Mucosa of stomach (tissue), 1 donor: Measurements from ENCODE around the gene C18orf63.
"Not testable (repeated sequence)": the region's sequence is repeated elsewhere in the genome, so short reads cannot be mapped to it uniquely, and the experiment has no call there.

ENCODE experiments used
- H3K27me3 ChIP-seq: one replicate; pipeline ENCODE4 v1.7.0; 2013; ENCODE audit warnings: mild to moderate bottlenecking, low read length; ENCODE audit not compliant: control insufficient read depth, insufficient read depth
- H3K36me3 ChIP-seq: one replicate; pipeline ENCODE4 v1.7.0; 2013; ENCODE audit warnings: low read length; ENCODE audit not compliant: control insufficient read depth, insufficient read depth
- H3K4me1 ChIP-seq: one replicate; pipeline ENCODE4 v1.7.0; 2013; ENCODE audit warnings: mild to moderate bottlenecking, low read length; ENCODE audit not compliant: control insufficient read depth, insufficient read depth
- H3K4me3 ChIP-seq: one replicate; pipeline ENCODE4 v1.7.0; 2013; ENCODE audit warnings: low read length
- H3K9ac ChIP-seq: one replicate; pipeline ENCODE4 v1.7.0; 2013; ENCODE audit warnings: mild to moderate bottlenecking, low read length, moderate library complexity
- H3K9me3 ChIP-seq: one replicate; pipeline ENCODE4 v1.7.0; 2013; ENCODE audit warnings: mild to moderate bottlenecking, low read length, moderate library complexity; ENCODE audit not compliant: control insufficient read depth
- donor health status: Pancreatic carcinoma.

C18orf63 gene

DNA sequence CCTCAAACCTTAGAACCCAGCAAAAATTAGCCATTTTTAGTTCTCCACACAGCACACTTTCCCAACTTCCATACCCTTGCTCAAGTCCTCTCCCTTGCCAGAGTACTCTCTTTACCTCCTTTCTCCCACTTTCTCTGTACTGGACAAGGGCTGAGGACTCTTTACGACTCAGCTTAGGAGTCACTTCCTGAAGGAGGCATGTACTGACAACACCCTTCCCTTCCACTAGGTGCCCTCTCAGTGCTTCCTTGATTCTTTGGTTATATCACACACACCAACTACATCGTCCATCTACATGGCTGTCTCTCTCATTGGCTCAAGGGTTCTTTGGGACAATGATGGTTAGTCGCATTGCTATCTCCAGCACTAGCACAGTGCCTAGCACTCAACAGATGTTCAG lies 5.2 kb upstream of the C18orf63 start:
- H3K4me1 ChIP-seq = no peaks in the 10 kb centered on the region
- no peak overlapping the region for H3K4me3 ChIP-seq
- H3K27me3 ChIP-seq = no peaks in the 10 kb centered on the region
- H3K9me3 ChIP-seq = no peaks in the 10 kb centered on the region
- no peak overlapping the region for H3K9ac ChIP-seq
- H3K36me3 ChIP-seq = no peaks in the 10 kb centered on the region

DNA sequence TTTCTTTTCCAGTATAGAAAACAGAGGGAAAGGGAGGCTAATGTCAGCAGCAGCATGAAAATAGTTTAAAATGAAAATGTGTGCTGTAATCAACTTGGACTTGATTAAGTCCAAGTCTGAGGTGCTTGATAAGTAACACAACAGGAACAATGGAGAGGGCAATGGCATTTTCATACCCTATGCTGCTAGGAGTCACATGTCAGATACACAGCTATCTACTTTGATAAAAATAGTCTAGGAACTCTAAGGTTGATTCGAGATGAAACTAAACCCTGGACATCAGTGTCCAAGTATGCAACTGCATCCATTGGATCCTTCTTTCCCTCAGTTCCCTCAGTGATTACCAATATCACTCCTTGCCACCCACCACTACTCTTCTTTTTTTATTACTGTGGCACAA lies 4.6 kb upstream of the C18orf63 start:
- H3K9ac ChIP-seq = no peak overlapping the region

DNA sequence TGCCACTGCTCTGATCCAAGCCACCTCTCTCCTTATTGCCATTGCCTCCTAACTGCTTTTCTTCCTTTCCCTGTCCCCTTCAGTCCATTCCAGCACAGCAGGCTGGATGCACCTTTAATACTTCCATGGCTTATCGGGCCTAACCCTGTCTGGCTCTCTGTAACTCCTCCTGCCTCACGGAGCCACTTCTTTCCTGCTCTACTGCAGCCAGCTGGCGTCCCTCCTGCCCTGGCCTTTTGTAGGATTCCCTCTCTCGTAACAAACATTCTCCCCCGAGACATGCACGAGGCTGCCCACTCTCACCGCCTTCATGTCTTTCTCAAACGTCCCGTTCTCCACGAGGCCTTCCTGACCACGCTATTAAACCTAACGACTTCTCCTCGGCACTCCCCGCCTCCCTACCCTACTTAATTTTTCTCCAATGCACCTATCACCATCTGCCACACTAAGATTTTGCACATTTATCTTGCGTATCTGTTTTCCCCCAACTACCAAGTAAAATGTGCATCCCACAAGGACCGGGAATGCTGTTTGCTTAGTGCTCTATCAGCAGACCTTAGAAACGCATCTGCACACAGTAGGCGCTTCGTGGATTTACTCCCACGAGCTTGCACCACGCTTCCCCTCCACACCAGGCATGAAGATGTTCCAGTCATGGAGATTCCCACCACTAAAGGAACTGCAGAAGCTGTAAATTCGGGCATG lies 728 bp upstream of the C18orf63 start:
- Histone ChIP-seq H3K4me3 (no peak overlapping the region), H3K27me3 (no peaks in the 10 kb centered on the region), H3K9me3 (no peaks in the 10 kb centered on the region), H3K4me1 (no peaks in the 10 kb centered on the region), H3K9ac (no peak overlapping the region), H3K36me3 (no peaks in the 10 kb centered on the region)

More for the DNA sequence above, 4.6 kb upstream of the C18orf63 start:
- no peaks in the 10 kb centered on the region for H3K9me3 ChIP-seq
- no peak overlapping the region for H3K4me3 ChIP-seq
- no peaks in the 10 kb centered on the region for H3K27me3 ChIP-seq
- no peaks in the 10 kb centered on the region for H3K36me3 ChIP-seq
- H3K4me1 ChIP-seq = no peaks in the 10 kb centered on the region

DNA sequence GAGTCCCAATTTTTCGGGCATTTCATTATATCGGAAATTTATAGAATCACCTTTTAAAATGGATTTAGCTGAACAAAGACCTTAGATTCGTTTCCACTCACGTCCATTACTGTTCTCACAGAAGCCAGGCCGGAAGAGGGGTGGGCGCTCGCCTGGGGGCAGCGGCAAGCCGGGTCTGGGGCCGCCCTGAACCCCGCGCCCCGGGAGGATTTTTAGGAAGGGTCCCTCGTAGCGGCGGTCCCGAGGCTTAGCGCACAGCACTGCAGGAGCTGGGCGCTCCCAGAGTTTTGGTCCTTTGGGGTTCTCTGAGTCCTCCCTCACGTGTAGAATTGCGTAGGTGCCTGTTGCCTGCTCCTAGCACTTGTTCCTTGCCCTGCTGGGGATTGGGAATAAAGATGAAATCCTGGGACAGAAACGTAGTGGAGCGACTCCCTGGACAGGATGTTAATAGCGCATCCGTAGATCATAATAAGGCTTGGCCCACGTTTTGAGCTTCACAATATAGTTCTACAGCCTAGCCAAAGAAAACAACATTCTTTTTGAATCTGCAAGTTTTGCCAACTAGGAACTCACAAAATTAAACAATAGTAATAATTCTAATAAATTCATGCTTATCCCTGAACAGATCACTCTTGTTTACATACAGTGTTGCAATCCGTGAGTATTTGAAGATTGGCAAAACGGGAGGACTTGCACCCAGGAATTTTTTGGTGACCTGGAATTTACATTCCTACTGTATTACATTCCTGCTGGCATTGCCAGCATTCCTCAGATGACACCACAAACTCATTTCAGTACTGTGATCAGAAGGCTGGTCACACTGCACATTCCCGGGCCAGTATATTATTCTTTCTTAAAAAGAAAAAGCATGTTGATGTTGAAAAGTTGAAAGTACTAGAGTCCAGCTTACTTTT lies 875 bp downstream of the C18orf63 start:
- Histone ChIP-seq H3K9me3 (no peaks in the 10 kb centered on the region), H3K4me1 (no peaks in the 10 kb centered on the region), H3K9ac (no peak overlapping the region), H3K36me3 (no peaks in the 10 kb centered on the region), H3K4me3 (no peak overlapping the region), H3K27me3 (no peaks in the 10 kb centered on the region)

DNA sequence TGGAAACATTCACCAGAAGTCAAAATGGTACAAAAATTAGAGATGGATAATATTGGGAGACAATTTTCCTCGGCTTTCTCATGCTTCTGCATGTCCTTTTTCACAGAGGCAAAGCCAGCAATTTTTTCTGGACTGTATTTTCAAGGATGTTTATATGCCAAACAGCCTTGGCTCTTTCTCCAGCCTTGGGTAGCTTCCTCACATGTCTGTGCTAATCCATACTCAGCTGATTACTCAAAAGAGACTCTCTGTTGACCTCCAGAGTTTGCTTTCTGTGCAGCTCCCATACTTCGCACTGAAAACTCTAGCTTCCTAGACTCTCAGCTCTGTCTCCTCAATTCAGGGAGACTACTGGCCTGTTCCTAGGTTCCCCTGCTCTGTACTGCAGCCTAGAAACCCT lies 10.6 kb downstream of the C18orf63 start:
- Histone ChIP-seq H3K4me3 (no peak overlapping the region), H3K9ac (no peak overlapping the region), H3K27me3 (no peaks in the 10 kb centered on the region), H3K36me3 (no peaks in the 10 kb centered on the region), H3K4me1 (no peaks in the 10 kb centered on the region), H3K9me3 (no peaks in the 10 kb centered on the region)

DNA sequence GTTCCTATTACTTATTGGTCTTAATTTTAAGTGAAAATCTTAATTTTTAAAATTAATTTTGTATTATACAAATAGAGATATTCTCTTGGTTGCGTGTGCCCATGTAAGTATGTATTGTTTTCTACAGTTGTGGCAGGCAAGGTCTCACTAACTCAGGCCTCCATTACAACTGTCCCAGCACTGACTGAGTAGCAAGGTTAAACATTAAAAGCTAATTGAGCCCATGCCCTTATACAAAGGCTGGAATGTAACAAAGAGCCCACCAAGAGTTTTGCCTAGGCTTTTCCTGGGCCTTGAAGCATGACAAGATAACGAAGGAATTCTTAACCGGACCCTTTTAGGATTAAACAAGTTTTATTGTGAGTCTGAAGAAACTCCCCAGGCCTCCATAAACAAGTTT lies 11.2 kb downstream of the C18orf63 start:
- H3K9me3 ChIP-seq, H3K27me3 ChIP-seq, H3K4me1 ChIP-seq, H3K4me3 ChIP-seq, H3K36me3 ChIP-seq, H3K9ac ChIP-seq: not testable (repeated sequence)

DNA sequence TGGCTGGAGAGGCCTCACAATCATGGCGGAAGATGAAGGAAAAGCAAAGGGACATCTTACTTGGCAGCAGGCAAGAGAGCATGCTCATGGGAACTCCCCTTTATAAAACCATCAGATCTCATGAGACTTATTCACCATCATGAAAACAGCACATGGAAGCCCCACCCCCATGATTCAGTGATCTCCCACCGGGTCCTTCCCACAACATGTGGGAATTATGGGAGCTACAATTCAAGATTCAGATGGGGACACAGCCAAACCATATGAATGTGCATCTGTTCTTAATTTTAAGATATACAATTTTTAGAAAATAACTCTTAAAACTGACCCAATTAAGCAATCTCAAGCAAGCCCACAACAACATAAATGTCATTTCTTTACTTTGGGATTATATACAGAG lies 12.6 kb downstream of the C18orf63 start:
- H3K9me3 ChIP-seq = no peaks in the 10 kb centered on the region
- no peaks in the 10 kb centered on the region for H3K36me3 ChIP-seq
- H3K4me1 ChIP-seq = no peaks in the 10 kb centered on the region
- no peak overlapping the region for H3K4me3 ChIP-seq
- H3K27me3 ChIP-seq = no peaks in the 10 kb centered on the region
- H3K9ac ChIP-seq = no peak overlapping the region

DNA sequence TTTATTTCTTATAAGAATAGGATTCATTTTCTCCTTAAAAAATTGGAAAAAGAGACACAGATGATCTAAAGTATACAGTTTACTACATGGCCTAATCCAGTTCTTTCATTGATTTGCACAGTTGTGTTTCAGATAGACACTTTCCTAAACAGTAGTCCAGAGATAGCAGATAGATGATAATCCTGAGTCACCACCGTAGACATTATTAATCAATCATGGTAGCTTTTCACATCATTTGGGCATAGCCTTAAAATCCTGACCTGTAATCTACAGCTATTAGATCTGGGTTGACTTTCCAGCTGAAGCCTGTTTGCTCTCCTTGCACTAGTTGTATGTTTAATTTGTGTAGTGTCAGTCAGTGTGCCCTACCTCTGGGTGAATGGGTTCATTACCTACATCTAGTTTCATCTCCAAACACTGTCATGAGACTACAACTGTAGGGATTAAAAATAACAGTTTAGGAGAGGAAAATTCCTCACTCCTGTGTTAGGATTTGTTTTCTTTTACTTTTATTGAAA lies 14.1 kb downstream of the C18orf63 start:
- Histone ChIP-seq H3K4me1 (no peaks in the 10 kb centered on the region), H3K27me3 (no peaks in the 10 kb centered on the region), H3K36me3 (no peaks in the 10 kb centered on the region), H3K4me3 (no peak overlapping the region), H3K9me3 (no peaks in the 10 kb centered on the region), H3K9ac (no peak overlapping the region)

DNA sequence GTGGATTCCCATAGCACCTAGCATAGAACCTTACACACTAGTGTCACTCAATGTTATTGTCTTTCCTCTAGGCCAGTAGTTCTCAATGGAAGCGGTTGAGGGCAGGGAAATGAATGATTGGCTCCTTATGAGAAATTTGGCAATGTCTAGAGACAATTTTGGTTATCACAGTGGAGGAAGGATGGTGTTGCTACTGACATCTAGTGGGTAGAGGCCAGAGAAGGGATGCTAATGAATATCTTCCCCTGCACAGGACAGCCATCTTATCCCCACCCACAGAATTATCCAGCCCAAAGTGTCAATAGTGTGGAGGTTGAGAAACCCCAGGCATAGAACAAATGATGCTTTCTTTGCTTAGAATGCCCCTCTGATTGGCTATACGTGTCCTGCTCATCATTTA lies 15.8 kb downstream of the C18orf63 start:
- Histone ChIP-seq H3K36me3 (no peaks in the 10 kb centered on the region), H3K9ac (no peak overlapping the region)

DNA sequence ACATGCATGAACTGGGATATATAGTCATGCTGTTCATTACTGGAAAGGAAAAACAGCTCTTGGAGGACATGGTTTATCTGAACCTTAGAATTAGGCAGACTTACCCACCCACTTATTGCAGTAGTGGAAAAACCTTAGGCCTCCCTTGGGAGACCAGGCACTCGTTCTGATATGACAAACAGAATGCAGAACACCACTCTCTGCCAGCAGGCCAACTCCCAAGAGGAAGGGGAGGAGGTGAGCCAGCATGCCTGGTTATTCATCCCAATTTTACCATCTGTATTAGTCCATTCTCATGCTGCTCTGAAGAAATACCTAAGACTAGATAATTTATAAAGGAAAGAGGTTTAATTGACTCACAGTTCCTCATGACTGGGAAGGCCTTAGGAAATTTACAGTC lies 17.5 kb downstream of the C18orf63 start:
- H3K9me3 ChIP-seq = no peaks in the 10 kb centered on the region

More for the DNA sequence above, 15.8 kb downstream of the C18orf63 start:
- no peak overlapping the region for H3K4me3 ChIP-seq
- H3K4me1 ChIP-seq = no peaks in the 10 kb centered on the region
- H3K27me3 ChIP-seq = no peaks in the 10 kb centered on the region
- H3K9me3 ChIP-seq = no peaks in the 10 kb centered on the region

DNA sequence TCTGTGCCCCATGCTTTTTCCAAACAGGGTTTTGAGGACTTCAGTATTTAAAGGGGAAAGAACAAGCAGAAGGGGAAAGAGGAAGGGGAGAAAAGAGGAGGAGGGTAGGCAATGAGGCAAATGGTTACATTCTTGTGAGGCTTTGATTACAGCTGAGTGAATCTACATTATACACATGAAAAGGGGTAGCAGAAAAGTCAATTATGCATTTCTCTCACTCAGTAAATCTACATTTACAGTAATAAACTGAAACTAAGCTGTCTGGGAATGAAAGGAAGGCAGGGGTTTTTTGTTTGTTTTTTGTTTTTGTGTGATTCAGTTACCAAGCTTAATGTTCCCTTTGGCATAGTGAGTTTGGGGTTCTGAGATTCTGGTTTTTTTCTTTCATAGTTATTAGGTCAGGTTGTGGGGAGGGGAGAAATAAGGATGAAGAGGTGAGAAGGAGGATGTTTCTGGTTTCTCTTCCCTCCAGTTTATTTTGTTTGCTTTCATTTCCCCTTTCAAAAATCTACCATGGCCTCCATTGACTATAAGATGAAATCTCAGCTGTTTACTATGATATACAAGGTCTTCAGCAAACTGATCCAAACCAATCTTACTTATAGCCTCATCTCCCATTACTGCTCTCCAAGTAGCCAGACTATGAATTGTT lies 18.7 kb downstream of the C18orf63 start:
- H3K27me3 ChIP-seq = no peaks in the 10 kb centered on the region
- H3K4me1 ChIP-seq = no peaks in the 10 kb centered on the region
- no peaks in the 10 kb centered on the region for H3K36me3 ChIP-seq
- H3K9me3 ChIP-seq = no peaks in the 10 kb centered on the region
- H3K4me3 ChIP-seq = no peak overlapping the region
- H3K9ac ChIP-seq = no peak overlapping the region

More for the DNA sequence above, 17.5 kb downstream of the C18orf63 start:
- Histone ChIP-seq H3K4me3 (no peak overlapping the region), H3K36me3 (no peaks in the 10 kb centered on the region), H3K27me3 (no peaks in the 10 kb centered on the region), H3K9ac (no peak overlapping the region), H3K4me1 (no peaks in the 10 kb centered on the region)

DNA sequence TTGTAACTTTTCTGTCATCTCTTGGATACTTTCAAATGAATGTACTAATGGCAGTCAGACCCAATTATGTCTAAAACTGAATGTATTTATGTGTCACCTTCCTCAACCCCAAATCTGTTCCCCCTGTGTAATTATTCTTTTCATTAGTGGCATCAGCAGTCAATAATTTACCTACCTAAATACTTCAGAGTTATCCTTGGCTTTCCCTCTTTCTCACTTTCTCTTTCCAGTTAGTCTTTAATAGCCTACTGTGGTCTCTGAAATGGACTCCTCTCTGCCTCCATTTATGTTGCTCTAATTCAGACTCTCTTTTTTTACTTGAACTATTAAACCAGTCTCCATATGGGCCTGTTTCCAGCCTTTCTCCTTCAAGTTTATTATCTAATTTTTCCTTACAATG lies 21.0 kb downstream of the C18orf63 start:
- Histone ChIP-seq H3K9ac (no peak overlapping the region), H3K4me3 (no peak overlapping the region), H3K27me3 (no peaks in the 10 kb centered on the region), H3K4me1 (no peaks in the 10 kb centered on the region), H3K9me3 (no peaks in the 10 kb centered on the region), H3K36me3 (no peaks in the 10 kb centered on the region)
